Measurements from ENCODE around the gene RNU11.
"Not testable (repeated sequence)": the region's sequence is repeated elsewhere in the genome, so short reads cannot be mapped to it uniquely, and the experiment has no call there.

The RNU11 gene

DNA sequence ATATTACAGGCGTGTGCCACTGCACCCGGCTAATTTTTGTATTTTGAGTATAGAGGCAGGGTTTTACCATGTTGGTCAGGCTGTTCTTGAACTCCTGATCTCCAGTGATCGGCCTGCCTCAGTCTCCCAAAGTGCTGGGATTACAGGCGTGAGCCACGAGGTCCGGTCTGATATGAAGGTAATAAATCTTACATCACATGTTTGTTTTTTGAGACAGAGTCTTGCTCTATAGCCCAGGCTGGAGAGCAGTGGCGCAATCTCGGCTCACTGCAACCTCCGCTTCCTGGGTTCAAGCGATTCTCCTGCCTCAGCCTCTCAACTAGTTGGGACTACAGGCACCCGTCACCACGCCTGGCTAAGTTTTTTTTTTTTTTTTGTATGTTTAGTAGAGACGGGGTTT lies 4.7 kb downstream of the RNU11 start:
- not testable (repeated sequence) for H3K4me1 ChIP-seq (ENCODE audit: control insufficient read depth, low read depth, low read length); H3K9ac ChIP-seq (ENCODE audit: low read length); H2BK5ac ChIP-seq (ENCODE audit: low read length); H3K79me1 ChIP-seq (ENCODE audit: low read length); H3K4ac ChIP-seq (ENCODE audit: low read depth, low read length); H3K4me2 ChIP-seq (ENCODE audit: low read length); H3K4me3 ChIP-seq (ENCODE audit: low read length); H3K27ac ChIP-seq (ENCODE audit: low read depth, low read length); H4K8ac ChIP-seq (ENCODE audit: low read depth, low read length); H4K5ac ChIP-seq (ENCODE audit: low read length); DNase-seq; H2BK15ac ChIP-seq (replicated peaks; ENCODE audit: low read depth); H3K36me3 ChIP-seq (ENCODE audit: control insufficient read depth, insufficient read depth, low read length); H3K18ac ChIP-seq (ENCODE audit: low read length); H2BK120ac ChIP-seq (ENCODE audit: low read depth, low read length); H3K79me2 ChIP-seq (ENCODE audit: control insufficient read depth, insufficient read depth, low read length); H3K56ac ChIP-seq (ENCODE audit: low read length); H3K27me3 ChIP-seq (ENCODE audit: insufficient read depth, low read length, poor library complexity); H3K23ac ChIP-seq (ENCODE audit: low read length); H2AK5ac ChIP-seq (ENCODE audit: low read length)
- no CpG with 5 or more reads among the region's 13 CpGs for WGBS (ENCODE audit: extremely low coverage, insufficient coverage, low lambda C conversion rate)

DNA sequence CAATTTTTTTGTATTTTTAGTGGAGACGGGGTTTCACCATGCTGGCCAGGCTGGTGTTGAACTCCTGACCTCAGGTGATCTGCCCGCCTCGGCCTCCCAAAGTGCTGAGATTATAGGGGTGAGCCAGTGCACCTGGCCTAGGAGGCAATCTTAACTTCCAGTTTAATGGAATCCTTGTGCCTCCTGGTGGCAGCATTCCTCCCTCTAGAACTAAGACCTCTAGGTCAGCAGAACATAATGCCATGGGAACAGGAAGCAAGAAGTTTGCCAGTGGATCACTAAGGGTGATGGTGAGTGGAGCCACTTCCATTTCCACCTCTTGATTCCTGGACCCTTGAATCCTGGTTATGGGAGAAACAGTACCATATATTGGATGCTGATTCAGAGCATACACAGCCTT lies 5.5 kb downstream of the RNU11 start:
- H3K9ac ChIP-seq (ENCODE audit: low read length); H4K8ac ChIP-seq (ENCODE audit: low read depth, low read length); H3K4ac ChIP-seq (ENCODE audit: low read depth, low read length); H3K23ac ChIP-seq (ENCODE audit: low read length); H3K27ac ChIP-seq (ENCODE audit: low read depth, low read length); H3K56ac ChIP-seq (ENCODE audit: low read length); H2BK15ac ChIP-seq (replicated peaks; ENCODE audit: low read depth); H3K4me3 ChIP-seq (ENCODE audit: low read length); H3K4me2 ChIP-seq (ENCODE audit: low read length); H3K36me3 ChIP-seq (ENCODE audit: control insufficient read depth, insufficient read depth, low read length); H3K79me2 ChIP-seq (ENCODE audit: control insufficient read depth, insufficient read depth, low read length); H3K79me1 ChIP-seq (ENCODE audit: low read length); H3K4me1 ChIP-seq (ENCODE audit: control insufficient read depth, low read depth, low read length); H2BK120ac ChIP-seq (ENCODE audit: low read depth, low read length); H2BK5ac ChIP-seq (ENCODE audit: low read length); H3K27me3 ChIP-seq (ENCODE audit: insufficient read depth, low read length, poor library complexity); H2AK5ac ChIP-seq (ENCODE audit: low read length); H4K5ac ChIP-seq (ENCODE audit: low read length); H3K18ac ChIP-seq (ENCODE audit: low read length): not testable (repeated sequence)
- DNase-seq: peak; percentile 68
- WGBS (ENCODE audit: extremely low coverage, insufficient coverage, low lambda C conversion rate): no CpG with 5 or more reads among the region's 3 CpGs

DNA sequence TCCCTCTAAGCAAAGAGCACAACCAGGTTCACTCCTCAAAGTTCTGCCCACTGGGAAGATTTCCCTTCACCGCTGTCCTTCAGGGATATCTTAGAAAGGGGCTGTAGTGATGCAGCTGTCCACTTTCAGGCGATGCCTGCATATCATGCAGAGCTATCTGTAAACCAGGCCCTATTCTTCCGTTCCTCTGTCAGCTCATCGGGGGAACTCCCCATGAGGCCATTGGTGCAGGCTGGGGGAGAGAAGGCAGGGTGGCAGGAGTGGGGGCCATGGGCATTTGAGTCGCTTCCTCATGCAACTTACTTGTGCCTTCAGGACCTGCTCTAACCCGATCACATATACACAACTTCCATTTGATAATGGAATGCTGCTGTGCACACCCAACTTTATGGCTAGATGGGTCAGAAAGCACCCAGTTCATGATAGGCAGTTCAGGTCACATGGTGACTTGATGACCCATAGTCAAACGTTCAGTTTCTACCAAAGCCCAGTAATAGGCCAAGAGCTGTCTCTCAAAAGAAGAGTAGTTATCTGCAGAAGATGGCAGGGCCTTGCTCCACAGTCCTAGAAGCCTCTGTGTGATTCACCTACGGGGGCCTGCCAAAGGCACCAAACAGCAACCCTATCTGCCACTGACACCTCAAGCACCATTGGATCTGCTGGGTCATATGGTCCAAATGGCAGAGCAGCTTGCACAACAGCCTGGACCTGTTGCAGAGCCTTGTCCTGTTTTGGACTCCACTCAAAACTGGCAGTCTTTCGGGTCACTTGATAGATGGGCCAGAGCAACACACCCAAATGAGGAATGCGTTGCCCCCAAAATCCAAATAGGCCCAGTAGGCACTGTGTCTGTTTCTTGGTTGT lies 7.3 kb downstream of the RNU11 start:
- not testable (repeated sequence) for H3K4me1 ChIP-seq (ENCODE audit: control insufficient read depth, low read depth, low read length); H4K8ac ChIP-seq (ENCODE audit: low read depth, low read length); H3K18ac ChIP-seq (ENCODE audit: low read length); H3K79me2 ChIP-seq (ENCODE audit: control insufficient read depth, insufficient read depth, low read length); H3K23ac ChIP-seq (ENCODE audit: low read length); H3K36me3 ChIP-seq (ENCODE audit: control insufficient read depth, insufficient read depth, low read length); H2BK5ac ChIP-seq (ENCODE audit: low read length); H3K27ac ChIP-seq (ENCODE audit: low read depth, low read length); H3K79me1 ChIP-seq (ENCODE audit: low read length); DNase-seq; H3K4ac ChIP-seq (ENCODE audit: low read depth, low read length); H3K9ac ChIP-seq (ENCODE audit: low read length); H4K5ac ChIP-seq (ENCODE audit: low read length); H3K4me2 ChIP-seq (ENCODE audit: low read length); H2AK5ac ChIP-seq (ENCODE audit: low read length); H3K56ac ChIP-seq (ENCODE audit: low read length); H2BK15ac ChIP-seq (replicated peaks; ENCODE audit: low read depth); H2BK120ac ChIP-seq (ENCODE audit: low read depth, low read length); H3K4me3 ChIP-seq (ENCODE audit: low read length); H3K27me3 ChIP-seq (ENCODE audit: insufficient read depth, low read length, poor library complexity)
- WGBS (ENCODE audit: extremely low coverage, insufficient coverage, low lambda C conversion rate): no CpG with 5 or more reads among the region's 10 CpGs

DNA sequence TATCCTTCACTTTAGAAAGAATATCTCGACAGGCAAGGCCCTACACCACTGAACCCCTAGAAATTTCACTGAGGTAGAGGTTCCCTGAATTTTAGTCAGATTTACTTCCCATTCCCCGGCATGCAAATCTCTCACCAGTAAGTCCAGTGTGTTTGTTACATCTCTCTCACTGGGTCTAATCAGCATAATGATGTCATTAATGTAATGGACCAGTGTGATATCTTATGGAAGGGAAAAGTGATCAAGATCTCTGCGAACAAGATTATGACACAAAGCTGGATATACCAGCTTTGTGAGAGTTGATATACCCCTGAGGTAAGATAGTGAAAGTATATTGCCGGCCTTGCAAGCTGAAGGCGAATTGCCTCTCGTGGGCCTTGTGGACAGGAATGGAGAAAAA lies 7.9 kb downstream of the RNU11 start:
- Histone ChIP-seq H2BK15ac (replicated peaks; ENCODE audit: low read depth) (no peak overlapping the region), H4K8ac (ENCODE audit: low read depth, low read length) (no peak overlapping the region), H3K79me2 (ENCODE audit: control insufficient read depth, insufficient read depth, low read length) (no peaks in the 10 kb centered on the region), H3K27me3 (ENCODE audit: insufficient read depth, low read length, poor library complexity) (no peaks in the 10 kb centered on the region), H3K23ac (ENCODE audit: low read length) (no peak overlapping the region), H2AK5ac (ENCODE audit: low read length) (no peak overlapping the region), H3K36me3 (ENCODE audit: control insufficient read depth, insufficient read depth, low read length) (no peaks in the 10 kb centered on the region), H3K56ac (ENCODE audit: low read length) (no peak overlapping the region), H3K9ac (ENCODE audit: low read length) (no peak overlapping the region), H2BK120ac (ENCODE audit: low read depth, low read length) (no peak overlapping the region), H4K5ac (ENCODE audit: low read length) (no peak overlapping the region), H3K27ac (ENCODE audit: low read depth, low read length) (no peak overlapping the region), H3K18ac (ENCODE audit: low read length) (no peak overlapping the region), H3K4ac (ENCODE audit: low read depth, low read length) (no peak overlapping the region), H3K79me1 (ENCODE audit: low read length) (no peaks in the 10 kb centered on the region), H3K4me3 (ENCODE audit: low read length) (no peak overlapping the region), H3K4me2 (ENCODE audit: low read length) (no peak overlapping the region), H2BK5ac (ENCODE audit: low read length) (no peak overlapping the region), H3K4me1 (ENCODE audit: control insufficient read depth, low read depth, low read length) (no peaks in the 10 kb centered on the region)
- DNase-seq: no peak
- no CpG with 5 or more reads among the region's 6 CpGs for WGBS (ENCODE audit: extremely low coverage, insufficient coverage, low lambda C conversion rate)

DNA sequence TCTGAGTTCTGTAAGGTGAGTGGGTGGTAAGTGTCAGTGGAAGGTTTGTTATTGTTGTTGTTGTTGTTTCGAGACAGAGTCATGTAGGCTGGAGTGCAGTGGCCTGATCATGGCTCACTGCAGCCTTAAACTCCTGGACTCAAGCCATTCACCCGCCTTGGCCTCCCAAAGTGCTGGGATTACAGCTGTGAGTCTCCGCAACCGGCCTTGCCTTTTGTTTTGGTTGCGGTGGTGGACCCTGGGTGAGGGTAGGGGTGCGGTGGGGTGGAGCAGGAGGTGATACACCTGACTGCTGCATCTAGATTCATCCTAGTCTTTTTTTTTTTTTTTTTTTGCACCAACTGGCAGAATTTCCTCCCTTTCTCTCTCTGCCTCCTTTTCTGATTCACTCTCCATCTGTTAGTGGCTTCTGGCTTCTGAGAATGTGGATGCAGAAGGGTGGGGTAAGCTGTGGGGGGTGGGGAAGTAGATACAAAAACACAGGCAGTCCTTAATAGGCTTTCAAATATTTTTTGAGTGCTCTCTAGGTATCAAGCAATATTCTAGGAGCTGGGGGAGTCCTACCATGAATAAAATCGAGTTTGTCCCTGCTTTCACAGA lies 15.6 kb downstream of the RNU11 start:
- no peak overlapping the region for H3K4me3 ChIP-seq (ENCODE audit: low read length)
- H2BK15ac ChIP-seq (replicated peaks; ENCODE audit: low read depth): no peak overlapping the region
- no peak overlapping the region for H3K18ac ChIP-seq (ENCODE audit: low read length)
- H3K4ac ChIP-seq (ENCODE audit: low read depth, low read length): no peak overlapping the region
- no peaks in the 10 kb centered on the region for H3K36me3 ChIP-seq (ENCODE audit: control insufficient read depth, insufficient read depth, low read length)
- H2BK120ac ChIP-seq (ENCODE audit: low read depth, low read length): no peak overlapping the region
- H3K79me2 ChIP-seq (ENCODE audit: control insufficient read depth, insufficient read depth, low read length): no peaks in the 10 kb centered on the region
- no peak overlapping the region for H4K8ac ChIP-seq (ENCODE audit: low read depth, low read length)
- no peaks in the 10 kb centered on the region for H3K27me3 ChIP-seq (ENCODE audit: insufficient read depth, low read length, poor library complexity)
- no peak overlapping the region for H3K4me2 ChIP-seq (ENCODE audit: low read length)
- no peak overlapping the region for H3K23ac ChIP-seq (ENCODE audit: low read length)
- no peak overlapping the region for H4K5ac ChIP-seq (ENCODE audit: low read length)
- no CpG with 5 or more reads among the region's 7 CpGs for WGBS (ENCODE audit: extremely low coverage, insufficient coverage, low lambda C conversion rate)
- H2AK5ac ChIP-seq (ENCODE audit: low read length): no peak overlapping the region
- no peak overlapping the region for H3K9ac ChIP-seq (ENCODE audit: low read length)
- no peak overlapping the region for H3K27ac ChIP-seq (ENCODE audit: low read depth, low read length)
- no peaks in the 10 kb centered on the region for H3K79me1 ChIP-seq (ENCODE audit: low read length)
- H3K56ac ChIP-seq (ENCODE audit: low read length): peak overlapping the region; percentile 25
- DNase-seq: no peak
- H2BK5ac ChIP-seq (ENCODE audit: low read length): no peak overlapping the region
- H3K4me1 ChIP-seq (ENCODE audit: control insufficient read depth, low read depth, low read length): no peaks in the 10 kb centered on the region
